Measurements from ENCODE around the gene PITX1.
"Not testable (repeated sequence)": the region's sequence is repeated elsewhere in the genome, so short reads cannot be mapped to it uniquely, and the experiment has no call there.

PITX1 gene

DNA sequence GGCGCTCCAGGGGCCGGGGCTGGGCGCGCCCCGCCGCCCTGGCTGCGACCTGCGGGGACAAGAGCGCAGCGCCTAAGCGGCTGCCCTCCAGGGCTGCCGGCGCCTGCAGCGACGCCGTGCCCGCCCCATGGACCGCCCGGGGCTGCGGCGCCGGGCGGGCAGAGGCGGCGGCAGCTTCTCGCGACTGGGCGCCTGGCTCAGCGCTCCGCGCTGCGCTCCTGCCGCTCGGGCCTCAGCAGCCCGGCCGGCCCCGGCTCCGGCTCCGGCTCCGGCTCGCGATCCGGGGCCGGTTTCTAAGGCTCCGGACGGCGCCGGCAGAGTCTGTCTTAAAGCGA lies at the start of gene PITX1:
Gene PITX1, minus strand, starts transcription at position 328 of the 335 bp plus-strand sequence. CDS start 347 bp downstream, outside the sequence.
- DNase-seq = no peak

DNA sequence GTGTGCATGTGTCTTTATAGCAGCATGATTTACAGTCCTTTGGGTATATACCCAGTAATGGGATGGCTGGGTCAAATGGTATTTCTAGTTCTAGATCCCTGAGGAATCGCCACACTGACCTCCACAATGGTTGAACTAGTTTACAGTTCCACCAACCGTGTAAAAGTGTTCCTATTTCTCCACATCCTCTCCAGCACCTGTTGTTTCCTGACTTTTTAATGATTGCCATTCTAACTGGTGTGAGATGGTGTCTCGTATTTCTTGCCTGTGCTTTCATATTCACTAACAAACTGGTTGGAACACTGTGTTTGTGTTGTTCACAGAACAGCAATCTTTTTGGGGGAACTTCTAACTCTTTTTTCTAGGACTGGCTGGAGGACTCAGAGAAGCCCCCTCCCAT lies 49.3 kb upstream of the PITX1 start:
- DNase-seq = not testable (repeated sequence)

DNA sequence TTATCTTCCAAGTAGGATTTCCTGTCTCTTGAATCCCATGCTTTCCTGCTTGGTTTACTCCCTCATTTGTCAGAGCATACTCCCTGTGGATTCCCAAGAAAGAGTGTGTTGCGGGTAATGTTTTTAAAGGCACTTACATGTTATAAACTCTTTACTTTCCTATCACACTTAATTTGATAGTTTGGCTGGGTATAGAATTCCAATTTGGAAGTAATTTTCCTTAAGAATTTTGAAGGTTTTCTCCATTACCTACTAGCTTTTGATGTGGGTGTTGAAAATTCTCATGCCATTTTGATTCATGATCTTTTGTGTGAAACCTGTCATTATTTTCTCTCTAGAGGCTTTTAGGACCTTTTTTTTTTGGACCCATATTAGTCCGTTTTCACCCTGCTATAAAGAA lies 47.2 kb upstream of the PITX1 start:
- no peak for DNase-seq

DNA sequence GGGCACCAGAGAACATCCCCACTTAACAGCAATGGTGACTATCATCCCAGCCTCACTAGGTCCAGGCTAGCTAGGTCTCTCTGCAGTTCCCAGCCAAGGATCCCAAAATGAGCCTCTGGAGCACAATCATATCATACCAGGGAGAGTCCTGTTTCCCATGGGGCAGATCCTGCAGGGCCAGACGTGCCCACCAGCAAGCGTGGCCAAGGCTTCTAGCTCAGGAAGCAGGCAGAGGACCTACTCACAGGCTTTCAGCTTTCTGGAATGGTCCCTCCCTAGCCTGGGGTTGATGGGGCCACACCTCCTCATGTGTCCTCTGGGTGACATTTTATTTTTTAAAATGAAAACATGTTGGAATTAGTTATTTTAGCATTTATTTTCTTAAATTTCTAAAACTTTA lies 45.7 kb upstream of the PITX1 start:
- no peak for DNase-seq

DNA sequence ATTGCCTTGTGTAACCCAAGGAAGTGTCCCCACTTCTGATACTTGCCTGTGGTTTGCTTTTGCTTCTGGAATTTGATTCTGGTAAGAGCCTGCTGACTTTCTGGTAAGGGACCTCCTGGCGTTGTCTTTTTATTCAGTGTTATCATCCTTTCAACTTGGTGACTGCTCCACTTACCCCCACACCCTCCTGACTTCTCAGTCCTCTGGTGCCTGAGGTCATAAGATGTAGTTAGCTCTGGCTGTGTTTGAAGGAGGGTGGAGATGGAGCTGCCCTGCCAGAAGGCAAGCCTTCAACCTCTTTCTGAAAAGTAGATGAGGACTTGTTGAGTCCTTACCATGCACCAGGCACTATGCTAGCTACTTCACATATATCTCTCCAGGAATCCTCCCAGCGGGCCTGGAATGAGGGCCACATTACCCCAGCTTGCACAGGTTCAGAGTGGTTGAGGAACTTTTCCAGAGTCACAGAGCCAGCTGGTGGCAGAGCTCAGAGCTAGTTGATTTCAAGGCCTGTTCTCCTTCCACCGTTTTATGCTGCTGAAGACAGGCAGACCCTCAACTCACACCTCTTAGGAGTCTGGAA lies 45.2 kb upstream of the PITX1 start:
- no peak for DNase-seq

DNA sequence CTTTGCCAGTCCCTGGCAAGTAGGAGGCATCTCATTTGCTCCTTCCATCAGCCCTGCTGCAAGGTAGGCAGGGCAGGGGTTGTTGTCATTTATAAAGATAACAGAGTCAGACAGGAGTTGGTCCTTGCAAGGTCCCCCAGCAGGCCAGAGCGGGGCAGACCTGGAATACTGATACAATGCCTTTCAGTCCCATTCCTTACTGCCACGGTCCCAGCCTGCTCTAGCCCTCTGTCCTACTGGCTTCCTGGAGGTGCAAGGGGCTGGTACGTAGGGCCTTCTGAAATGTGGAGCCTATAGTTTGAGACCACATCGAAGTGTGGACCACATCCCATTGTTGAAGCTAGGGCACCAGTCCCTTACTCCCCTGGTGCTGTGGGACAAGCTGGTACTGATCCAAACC lies 42.8 kb upstream of the PITX1 start:
- DNase-seq = no peak

DNA sequence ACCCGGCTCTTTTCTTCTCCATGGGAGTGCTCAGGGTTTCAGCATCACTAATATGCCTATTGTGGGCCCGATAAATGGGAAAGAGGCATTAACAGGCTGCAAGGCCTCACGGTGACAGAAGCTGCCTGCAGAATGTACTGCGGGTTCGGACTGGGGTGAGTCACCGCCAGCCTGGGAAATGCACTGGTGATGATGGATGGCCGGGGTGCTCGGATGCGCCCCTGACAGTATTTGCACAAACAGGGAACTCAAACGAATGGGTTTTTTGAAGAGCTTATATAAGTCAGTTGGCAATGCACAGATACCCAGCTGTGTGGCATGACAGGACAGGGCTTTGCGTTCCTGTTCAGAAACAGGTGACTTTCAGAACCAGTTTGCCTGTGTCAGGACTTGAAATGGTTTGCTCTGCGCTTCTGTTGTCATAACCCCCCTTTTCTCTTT lies 42.0 kb upstream of the PITX1 start:
- DNase-seq = no peak

DNA sequence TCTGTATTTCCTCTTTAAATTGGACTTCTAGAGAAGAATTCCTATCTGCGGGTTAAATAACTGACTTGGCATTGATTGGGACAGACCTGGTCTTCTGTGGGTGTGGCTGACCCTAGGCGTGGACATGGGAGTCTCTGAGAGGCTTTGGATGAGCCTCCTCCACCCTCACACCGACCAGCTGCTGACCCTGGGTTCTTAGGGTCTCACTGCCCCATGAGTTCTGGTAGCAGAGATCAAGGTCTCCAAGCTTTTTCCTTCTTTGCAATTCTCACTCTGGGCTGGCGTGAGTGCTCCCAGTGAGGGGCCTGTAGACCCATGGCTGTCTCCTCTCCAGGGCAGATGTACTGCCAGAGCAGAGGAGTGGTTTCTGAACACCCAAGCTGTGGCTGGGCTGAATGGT lies 41.6 kb upstream of the PITX1 start:
- DNase-seq = no peak

DNA sequence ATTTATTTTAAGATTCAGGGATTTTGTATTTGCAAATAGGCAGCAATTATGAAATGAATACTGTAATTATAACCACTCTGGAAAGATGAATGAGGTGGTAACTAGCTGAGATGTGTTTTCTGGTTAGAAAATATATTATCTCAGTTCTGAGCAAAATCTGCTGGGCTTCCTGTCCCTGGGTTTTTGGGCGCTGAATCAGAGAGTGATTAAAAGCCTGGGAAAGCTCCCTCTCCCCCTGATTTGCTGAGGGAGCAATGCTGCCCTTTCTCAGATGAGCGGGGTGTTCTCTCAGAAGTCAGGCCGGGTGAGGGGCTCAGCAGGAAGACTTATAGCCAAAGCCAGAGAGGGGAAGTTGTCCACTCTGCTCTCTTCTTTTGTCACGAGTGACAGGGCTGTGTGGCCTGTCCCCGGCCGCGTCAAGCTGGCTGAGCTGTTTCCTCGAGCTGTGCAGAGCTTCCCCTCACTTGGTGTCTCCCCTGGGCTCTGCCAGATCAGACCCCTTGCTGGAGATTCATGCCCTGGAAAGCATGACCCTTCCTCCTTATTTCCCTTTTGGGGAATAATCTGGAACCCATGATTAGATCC lies 39.8 kb upstream of the PITX1 start:
- no peak for DNase-seq

DNA sequence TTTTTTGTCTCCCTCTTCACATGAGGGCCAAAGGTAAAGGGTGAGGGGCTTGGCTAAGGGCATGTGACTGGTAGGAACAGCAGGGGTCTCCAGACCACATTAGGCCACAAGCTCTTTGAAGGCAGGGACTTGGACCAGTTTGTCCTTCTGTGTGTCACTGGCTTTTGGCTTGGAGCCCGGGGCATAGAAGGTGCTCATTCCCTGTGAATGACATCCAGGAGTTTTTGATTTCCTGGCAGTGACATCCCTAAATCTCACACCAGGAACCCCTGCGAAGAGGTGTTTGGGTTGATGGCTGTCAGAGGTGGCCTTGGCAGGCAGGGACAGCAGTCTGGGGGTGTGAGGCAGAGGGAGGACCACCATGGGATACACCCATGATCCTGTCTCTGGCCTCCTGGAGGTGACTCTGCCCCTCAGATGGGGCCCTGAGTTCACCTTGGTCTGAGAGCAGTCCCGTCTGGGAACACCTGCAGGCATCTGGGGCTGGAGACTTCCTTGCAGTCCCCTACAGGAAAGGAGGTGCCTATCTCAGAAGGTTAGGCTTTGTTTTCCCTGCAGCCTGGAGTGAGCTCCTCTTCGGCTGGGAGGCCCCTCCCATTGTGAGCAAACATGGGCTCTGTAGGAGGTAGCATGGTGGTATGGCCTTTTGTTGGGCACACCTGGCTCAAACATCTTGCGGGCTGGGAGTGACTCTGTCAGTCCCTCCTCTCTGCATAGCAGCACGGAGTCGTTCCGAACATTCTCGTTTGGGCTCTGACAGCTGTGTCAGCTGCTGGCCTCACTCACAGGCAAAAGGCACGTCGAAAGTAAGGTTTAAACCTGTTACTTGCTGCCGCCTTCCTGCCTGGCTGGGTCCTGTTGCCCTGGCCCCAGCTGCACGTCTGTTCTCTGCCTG lies 38.6 kb upstream of the PITX1 start:
- DNase-seq = no peak

DNA sequence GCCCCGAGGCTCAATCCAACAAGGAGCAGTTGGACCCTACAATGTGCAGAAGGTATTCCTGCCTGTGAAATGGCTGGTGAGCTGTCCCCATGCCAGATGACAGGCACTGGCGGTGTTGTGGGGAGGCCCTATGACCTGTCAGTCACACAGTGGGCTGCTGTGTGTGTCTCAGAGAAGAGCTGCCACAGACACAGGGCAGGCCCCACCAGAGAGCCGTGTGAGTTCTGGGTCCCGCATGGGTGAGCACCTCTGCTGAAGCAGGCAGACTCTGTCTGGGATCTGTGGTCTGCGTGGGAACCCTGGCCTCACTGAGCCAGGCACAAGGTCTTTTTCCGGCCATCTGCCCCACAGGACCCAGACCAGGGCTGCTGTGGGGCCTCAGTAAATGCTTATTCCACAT lies 37.3 kb upstream of the PITX1 start:
- DNase-seq = no peak

DNA sequence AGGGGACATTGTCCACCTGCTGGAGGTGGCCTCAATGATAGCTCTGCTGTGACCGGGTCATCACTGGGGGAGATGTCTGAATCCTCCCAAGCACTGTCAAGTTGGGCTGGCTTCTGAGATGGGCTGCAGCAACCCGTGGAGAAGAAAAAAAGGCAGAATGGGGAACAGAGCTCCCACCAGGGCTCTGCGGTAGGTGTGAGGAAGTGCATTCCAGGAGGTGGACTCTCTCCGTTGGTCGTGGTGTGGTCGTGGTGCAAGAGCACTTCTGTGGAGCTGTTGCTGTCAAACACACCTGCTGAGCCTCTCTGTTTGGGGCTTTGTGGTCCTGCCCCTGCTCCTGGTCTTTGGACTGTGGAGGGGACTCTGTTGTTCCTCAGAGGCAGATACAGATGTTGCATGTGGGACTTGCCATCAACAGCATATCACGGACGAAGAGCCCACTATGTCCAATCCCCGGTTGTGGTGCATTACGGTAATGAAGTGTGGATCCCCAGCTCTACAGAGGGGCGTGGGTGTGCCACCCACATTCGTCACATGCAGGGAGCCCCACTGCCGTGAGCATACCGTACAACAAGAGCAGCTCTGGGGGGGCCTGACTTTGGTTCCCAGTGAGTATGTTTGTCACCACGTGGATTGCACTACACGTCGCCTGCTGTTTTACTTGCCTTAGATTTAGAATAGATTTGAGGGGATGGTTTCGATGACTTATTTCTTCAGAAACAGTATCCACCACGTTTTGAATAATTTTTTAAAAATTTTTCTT lies 36.0 kb upstream of the PITX1 start:
- DNase-seq = no peak

DNA sequence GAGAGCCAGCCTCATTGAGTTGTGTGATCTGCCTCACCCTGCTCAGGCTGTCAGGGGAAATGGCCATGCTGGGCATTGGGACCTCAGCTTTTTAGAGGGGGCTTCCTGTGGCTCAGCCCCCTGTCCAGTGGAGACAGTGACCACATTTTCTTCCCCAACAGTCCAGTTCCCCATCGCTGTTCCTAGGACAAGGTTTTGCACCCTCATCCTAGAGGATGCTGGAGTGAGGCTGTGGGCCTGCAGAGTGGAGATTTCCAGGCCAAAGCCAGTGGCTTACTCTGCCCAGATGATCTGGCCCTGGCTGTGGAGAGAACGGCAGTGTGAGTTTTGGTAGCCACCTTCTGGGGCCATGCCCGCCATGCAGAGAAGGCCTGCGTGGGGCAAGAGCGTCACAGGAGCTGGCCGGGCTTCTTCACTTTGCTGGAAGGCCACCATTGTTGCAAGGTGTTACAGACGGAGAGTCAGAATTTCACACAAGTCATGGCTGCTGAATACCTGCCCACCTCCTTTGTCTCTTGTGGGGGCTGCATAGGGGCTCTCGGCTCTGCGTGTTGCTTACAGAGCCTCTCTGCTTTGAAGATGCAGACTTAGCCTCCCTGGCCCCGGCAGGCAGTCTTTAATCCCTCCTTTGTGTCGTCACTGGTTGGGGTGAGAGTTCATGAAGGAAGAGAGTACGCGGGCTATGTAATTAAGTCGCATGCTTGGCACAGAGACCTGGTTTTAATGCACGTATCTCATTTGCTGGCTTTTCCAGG lies 35.2 kb upstream of the PITX1 start:
- DNase-seq = no peak

DNA sequence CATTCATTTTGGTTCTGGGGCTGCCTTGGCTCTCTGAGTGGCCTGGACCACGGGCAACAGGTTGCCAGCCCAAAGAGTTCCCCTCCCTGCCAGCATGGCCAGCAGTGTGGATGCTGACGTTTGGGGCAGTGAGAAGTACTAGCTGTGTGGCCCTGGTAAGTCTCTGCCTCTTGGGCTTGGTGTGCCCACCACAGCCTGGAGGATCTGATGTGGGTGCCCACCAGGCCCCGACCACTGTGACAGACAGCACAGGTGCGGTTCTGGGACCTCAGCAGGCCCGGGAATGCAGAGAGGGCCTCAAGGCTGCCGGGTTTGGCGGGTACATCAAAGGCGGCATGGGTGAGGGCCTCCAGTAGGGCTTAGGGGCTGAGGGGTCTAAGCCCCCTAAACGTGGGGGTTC lies 33.6 kb upstream of the PITX1 start:
- no peak for DNase-seq

DNA sequence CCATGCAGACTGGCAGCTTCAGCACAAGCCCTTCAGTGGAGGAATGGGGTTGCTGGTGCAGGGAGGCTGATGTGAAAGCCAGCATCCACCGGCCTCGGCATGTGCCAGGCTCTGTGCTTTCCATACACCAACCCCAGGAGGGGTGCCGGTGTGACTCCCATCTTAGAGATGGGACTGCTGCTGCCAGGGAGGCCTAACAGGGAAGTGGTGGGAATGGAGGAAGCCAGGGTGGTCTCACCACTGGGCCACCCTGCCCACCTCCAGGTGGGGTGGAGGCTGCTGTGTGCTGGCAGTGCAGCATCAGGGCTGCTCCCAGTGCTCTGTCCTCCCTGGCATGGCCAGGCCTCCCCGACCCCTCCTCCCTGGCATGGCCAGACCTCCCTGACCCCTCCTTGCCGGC lies 32.8 kb upstream of the PITX1 start:
- DNase-seq = no peak

DNA sequence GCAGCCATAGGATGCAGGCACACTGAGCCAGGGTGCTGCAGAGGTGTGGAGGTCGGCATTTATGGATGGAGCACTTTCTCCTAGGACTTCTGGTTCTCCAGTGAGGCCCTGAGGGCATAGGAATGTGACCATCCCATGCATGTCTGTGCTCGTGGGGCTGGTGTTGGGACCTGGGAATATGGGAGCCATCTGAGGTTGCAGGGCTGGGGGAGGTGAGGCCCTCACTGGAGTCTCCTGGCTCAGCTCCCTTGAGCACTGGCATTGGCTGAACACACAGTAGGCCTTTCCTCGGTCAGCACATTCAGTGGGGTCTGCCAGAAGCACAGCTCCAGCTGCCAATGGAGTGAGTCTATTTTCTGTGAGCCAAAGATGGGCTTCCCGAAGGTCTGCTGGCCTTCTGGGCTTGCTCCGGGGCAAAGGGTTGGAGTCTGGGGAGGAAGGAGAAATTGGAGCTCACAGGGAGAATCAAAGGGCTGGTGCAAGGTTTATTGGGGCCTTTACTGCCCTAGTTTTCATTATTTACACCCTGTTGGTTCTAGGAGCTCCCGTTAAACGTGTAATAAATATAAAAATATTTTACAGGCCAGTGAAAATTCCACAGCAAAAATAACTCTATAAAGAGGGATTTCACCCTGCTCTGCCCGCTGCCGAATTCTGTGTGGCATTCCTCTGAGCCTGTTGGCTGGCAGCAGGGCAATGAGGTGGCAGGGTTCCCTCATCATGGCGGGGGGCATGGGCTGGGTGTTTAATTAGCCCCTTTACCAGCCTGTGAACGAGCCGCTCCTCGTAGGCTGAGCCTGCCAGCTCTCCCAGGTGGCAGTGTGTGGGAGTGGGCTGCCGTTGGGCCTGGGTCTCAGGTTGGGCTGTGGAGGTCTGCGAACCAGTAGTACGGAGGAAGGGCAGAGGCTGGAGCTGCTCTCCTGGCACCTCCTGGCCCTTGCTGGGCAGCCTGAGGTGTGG lies 31.6 kb upstream of the PITX1 start:
- no peak for DNase-seq

DNA sequence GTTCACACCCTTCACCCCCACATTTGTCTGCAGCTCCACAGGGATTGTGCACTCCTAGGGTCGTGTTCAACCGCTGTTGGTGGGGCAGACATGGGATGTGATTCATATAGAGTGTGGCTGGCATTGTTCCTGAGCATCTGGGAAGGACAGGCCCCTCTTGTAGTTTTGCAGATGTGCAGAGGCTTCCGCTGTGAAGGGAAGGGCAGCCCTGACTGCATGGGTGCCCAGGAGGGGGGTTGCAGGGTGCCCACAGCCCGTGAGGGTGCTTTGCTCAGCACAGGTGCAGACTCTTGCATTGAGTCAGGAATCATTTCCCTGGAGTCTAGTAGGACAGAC lies 30.2 kb upstream of the PITX1 start:
- no peak for DNase-seq

DNA sequence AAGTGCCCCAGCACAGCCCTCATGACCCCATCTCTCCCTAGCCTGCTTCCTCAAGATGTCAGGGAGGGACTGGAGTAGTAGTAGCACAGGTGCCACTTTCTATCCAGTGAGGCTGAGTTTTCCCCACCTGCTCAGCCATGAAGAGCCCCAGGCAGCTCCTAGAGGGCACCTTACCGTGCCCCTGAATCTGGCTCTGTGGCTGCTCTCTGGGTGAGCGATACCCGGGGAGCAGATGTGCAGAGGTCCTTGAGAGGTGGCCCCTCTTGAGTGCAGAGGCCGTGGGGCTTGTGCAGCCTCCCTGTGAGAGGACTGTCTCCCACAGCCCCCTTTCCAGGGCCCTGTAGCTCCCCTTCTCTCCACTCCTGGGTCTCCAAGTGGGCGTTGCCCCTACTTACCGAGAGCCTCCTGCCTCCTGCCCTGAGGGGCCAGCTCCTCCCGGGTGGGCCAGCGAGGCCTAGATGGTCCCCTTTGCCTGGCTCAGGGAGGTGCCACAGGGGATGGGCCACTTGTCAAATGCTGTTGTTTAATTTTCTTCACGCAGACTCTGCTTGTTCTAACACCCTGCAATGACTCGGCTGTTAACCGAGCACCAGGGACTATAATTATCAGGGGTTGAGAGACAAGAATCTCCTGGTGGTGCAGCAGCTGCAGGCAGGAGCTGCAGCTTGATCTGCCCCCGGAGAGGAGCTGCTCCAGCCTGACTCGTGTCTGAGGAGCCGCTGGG lies 29.6 kb upstream of the PITX1 start:
- DNase-seq = no peak

DNA sequence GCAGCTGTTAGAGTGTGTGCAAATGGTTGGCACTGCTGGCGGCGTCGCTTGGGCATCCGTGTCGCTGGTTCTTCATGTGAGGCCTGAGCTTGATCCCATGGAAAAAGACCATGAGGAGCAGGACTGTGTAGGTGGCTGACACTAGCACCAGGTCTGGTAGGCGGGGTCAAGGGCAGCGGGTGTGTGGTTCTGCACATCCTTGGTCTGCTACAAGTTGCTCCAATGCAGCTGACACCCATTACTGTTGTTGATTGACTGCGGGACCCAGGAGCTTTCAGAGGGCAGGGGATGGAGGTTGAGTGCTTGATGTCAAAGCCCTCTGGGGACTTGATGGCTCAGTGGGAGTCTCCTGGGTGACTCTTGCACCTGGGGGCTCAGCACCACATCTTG lies 29.0 kb upstream of the PITX1 start:
- no peak for DNase-seq

DNA sequence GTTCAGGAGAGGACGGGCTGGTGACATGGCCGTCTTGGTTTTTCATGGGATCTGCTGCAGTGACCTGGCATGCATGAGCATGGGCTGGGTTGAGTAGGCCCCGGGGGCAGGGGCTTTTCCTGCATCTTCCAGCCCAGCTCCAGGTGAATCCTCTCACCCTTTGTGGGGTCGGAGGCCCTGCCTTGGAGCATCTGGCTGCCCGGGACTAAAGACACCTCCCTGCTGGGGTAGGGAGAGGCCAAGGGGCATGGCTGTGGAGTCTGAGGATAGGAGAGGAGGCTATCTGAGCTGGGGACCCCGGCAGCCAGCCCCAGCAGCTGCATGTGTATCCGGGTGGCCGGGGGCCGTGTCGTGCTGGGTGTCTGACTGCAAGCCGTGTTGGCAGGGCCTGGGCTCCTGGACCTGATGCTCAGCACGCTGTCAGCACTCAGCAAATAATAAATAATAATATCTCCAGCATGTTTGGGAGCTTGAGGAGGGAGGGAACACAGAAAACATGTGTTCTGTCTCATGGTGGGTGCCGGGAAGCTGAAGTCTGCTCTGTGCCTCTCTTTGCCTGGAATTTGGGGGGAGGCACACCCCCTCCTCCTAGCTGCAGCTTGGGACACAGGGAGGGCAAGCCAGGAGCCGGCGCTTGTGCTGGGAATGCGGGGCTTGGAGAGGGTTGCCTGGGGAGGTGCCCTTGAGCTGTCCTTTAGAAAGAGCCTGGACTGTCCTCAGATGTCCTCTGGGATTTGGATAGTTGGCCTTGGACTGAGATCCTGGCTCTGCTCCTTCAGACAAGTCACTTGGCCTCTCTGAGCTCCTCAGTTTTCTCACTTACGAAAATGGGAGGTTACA lies 28.4 kb upstream of the PITX1 start:
- DNase-seq = no peak
